GM19328 (cell line): Measurements from ENCODE around the gene GDF9.
"Not testable (repeated sequence)": the region's sequence is repeated elsewhere in the genome, so short reads cannot be mapped to it uniquely, and the experiment has no call there.

Experiments
- ATAC-seq: cut with Tn5 transposase; IDR thresholded peaks from one replicate; pipeline ENCODE4 v1.9.1; 2021; ENCODE audit warnings: mild to moderate bottlenecking, moderate library complexity; ENCODE audit not compliant: unreplicated experiment

GDF9 gene

DNA sequence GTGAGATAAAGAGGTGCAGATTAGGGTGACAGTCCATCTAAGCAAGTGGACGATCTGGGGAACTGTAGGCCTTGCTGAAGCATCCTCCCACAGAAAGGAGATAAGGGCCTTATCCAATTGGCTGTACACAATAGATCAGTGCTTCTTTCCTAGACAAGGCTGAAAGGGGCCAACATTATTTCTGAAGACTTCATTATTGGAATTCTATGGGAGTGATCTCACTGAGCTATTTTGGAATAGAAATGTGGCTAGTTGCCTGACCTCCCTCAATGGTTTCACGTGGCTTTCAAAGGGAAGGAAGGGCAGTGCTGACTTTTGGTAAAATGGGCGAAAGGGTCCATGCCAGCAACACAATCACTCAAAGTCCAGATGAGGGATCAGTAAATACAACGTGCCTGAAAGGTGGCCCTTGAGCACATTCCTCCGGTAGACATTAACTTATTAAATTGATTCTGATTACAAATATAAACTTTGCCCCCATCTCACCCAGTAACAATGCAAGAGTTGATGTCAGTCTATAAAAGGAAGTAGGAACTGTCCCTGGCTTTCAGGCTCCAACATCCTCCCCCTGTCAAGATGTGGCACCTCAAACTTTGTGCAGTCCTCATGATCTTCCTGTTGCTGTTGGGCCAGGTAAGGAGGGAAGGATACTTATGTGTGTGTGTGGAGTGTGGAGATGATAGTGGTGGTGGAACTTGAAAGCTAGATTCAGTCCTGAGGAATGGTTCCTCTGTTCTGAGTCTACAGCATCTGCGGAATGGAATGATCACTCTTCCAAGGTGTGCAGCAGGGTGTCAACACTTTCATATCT, 7.1 kb upstream of the GDF9 start, which contains the start of gene LEAP2:
LEAP2 (plus strand) TSS at position 550 of the 811 bp plus-strand sequence; CDS start at position 577, 27 bp downstream.
- ATAC-seq = no peak

DNA sequence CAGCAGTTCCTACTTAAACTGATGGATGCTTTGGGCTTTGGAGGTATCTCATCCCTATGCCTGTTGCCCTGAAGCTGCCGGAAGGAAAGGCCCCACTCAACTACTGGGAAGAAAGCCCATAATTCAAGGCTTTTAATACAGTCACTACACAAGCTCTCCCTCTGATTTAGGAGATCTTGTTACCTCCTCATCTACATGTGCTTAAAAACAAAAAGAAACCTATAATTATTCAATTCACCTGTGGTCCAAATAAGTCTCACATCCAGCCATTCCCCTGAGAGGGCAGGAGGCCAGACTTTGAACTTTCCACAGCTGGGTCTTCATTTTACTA, 6.5 kb upstream of the GDF9 start:
- ATAC-seq = no peak

DNA sequence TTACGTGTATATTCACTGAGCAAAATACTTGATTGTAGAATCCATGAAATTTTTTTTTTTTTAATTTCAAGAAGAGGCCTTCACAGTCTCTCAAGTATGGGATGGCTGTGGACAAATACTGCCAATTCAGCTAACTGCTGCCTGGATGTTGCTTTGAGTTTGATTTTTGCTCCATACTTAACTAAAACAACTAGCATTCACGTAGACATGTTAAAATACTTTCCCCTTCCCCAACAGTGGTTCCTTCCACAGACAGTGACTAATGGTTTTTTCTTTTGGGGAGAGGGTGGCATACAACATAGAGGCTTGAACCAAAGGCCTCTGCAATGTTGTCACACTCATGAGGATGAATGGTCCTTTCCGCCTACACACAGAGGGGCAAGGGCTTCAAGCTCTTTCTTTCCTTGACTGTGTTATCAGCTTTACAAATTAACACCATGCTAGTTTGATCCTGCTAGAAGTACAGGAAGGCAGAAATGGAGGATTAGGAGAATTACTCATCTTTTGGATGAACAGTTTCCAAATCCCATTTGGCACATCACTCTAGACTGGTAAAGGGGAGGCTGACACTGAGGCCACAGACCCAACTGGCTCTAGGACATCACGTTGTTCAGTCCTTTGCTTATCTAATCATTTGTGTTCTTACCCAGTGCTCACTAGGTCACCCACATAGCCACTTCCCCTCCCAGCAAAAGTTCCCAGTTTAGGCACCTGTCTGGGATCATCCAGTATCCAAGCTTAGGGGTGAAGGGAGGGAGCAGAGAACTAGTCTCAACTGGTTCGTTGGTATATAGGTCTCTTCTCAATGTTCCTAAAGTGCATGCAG, 5.4 kb upstream of the GDF9 start:
- ATAC-seq = no peak

GRCh38 chr5:132870801-132871200, 4.5 kb upstream of the GDF9 start:
- ATAC-seq = no peak

DNA sequence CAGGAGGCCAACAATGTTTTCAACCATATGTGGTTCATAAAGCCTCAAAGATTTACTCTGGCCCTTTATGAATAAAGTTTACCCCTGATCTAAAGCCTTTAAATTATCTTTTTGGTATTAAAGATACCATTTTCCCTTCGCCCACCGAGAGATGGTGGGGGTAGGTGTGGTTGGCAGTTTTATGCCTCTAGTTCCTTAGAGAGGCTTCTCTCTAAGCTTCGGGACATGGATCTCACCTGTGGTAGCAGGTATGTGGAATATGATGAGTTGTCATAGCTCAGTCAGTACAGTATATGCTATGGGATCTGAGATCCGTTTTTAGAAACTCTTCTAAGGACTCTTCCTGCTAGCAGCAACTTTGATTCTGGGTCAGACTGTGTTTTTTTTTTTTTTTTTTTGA, 2.5 kb upstream of the GDF9 start:
- ATAC-seq = no peak

GRCh38 chr5:132867046-132867451, 780 bp upstream of the GDF9 start:
- peak; percentile 8 for ATAC-seq

GRCh38 chr5:132865668-132866341, 464 bp downstream of the GDF9 start:
- peak; percentile 11 for ATAC-seq

DNA sequence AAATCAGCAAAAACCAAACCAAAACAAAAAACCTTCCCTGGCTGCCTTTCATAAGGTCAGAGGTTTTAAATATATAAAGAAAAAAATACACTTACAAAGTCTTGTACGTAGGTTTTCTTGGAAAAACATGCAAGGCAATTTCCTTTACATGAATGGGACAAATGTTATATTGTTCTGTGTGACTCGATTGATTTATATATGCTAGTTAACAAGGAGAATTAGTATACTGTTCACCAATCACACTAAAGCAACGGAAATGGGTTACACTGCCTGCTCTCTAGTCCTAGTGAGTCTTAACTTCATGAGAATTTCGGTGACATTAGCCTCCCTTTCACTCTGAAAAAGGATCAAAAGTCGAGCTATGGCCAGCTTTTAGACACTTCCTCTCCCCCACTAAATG, 5.5 kb downstream of the GDF9 start:
- ATAC-seq = no peak

GRCh38 chr5:132859889-132860437, 6.3 kb downstream of the GDF9 start:
- no peak for ATAC-seq

GRCh38 chr5:132856011-132856410, 10.3 kb downstream of the GDF9 start:
- no peak for ATAC-seq

GRCh38 chr5:132854992-132855391, 11.3 kb downstream of the GDF9 start:
- ATAC-seq = not testable (repeated sequence)

GRCh38 chr5:132854301-132854700, 12.0 kb downstream of the GDF9 start:
- no peak for ATAC-seq

GRCh38 chr5:132853790-132854189, 12.5 kb downstream of the GDF9 start:
- ATAC-seq = no peak

GRCh38 chr5:132853323-132853722, 12.9 kb downstream of the GDF9 start:
- no peak for ATAC-seq

- no peak for ATAC-seq
Observed at GRCh38 chr5:132850066-132850465, 16.2 kb downstream of the GDF9 start.

GRCh38 chr5:132849347-132849746, 16.9 kb downstream of the GDF9 start:
- no peak for ATAC-seq

DNA sequence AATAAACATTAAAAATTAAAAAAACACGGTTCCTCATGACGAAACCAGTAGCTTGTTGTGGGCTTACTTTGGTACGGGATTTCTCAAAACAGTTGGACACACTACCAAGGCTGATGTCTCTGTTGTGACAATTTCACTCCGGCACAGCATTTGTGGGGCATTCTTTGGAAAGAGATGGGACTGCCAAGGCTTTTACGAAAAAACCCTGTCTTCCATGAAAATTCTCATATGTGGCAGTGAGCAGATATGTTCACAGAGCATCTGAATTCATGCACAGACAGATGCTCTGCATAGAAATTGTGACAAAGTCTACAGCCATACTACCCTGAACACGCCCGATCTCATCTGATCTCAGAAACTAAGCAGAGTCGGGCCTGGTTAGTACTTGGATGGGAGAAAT, 18.0 kb downstream of the GDF9 start:
- no peak for ATAC-seq

DNA sequence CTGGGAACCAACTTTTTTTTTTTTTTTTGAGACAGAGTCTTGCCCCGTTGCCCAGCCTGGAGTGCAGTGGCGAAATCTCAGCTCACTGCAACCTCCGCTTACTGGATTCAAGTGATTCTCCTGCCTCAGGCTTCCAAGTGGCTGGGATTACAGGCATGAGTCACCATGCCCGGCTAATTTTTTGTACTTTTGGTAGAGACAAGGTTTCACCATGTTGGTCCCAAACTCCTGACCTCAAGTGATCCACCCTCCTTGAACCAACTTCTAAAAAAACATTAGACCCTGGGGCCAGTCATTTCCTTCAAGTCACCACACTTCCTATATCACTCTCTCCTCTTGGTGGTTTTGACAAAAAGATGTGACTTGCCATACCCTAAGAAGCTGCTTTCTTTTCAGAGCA, 25.0 kb downstream of the GDF9 start:
- no peak for ATAC-seq

DNA sequence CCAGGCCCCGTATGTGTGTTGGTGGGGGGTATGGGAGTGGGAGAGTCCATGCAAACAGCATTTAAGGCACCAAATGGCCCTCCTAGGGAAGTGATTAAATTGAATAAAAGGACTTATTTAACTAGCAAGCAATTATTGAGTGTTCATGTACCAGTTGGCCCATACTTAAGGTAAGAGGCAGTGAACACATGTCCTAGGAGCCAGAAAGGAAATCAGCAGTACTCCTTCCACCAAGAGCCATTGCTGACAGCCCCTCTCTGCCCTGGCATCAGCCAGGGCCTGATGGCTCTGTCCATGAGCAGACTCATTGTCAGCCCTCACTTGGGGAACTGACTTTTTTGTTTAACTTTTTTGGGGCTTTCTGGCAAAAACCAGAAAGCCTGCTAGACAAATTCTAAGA, 25.4 kb downstream of the GDF9 start:
- no peak for ATAC-seq

GRCh38 chr5:132840313-132840712, 26.0 kb downstream of the GDF9 start:
- ATAC-seq = no peak
